HG03103 (cell line): Measurements from ENCODE around the gene PRDM2.
"Not testable (repeated sequence)": the region's sequence is repeated elsewhere in the genome, so short reads cannot be mapped to it uniquely, and the experiment has no call there.

Experiments used
- ATAC-seq: cut with Tn5 transposase; IDR thresholded peaks from one replicate; pipeline ENCODE4 v1.9.1; 2021; ENCODE audit warnings: low read depth; ENCODE audit not compliant: unreplicated experiment

The PRDM2 gene

GRCh38 chr1:13694886-13695684, 4.9 kb upstream of the PRDM2 start:
- no peak for ATAC-seq

GRCh38 chr1:13697738-13698137, 2.2 kb upstream of the PRDM2 start:
- ATAC-seq, result no peak

DNA sequence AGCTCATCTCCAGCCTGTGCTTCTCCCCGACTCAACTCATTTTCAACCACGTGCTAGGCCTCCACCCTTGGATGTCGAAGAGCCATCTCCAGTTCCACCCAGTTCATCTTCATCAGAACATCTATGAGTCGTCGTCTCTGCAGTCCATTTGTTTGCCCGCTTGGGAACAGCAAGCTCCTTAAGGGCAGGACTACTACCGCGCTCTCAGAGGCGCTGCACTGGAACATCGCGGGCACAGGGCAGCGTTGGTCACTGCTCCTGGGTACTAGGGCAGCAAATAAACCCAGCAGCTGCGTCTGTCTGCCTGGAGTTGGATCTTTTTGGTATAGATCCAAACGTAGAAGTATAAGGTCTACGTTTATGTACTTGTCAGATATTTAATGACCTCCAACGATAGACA, 478 bp upstream of the PRDM2 start:
- no peak for ATAC-seq

GRCh38 chr1:13700521-13701270, 708 bp downstream of the PRDM2 start:
- ATAC-seq, result no peak

DNA sequence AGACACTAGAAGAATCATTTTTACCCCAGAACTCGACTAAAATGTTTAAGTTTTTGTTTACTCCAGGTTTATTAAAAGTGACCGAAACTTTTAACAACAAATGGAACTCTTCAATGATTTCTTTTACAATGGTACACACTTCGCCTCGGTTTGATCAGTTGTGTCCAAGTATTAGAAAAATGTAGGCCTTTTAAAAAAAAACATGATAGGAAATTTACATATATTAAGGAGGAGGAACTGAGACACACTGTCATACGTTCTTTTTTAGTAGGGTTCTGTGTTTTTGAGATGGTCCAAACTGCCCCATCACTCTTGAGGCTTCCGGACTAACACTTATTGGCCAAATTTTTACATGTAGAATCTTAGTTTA, 1.3 kb downstream of the PRDM2 start:
- no peak for ATAC-seq

DNA sequence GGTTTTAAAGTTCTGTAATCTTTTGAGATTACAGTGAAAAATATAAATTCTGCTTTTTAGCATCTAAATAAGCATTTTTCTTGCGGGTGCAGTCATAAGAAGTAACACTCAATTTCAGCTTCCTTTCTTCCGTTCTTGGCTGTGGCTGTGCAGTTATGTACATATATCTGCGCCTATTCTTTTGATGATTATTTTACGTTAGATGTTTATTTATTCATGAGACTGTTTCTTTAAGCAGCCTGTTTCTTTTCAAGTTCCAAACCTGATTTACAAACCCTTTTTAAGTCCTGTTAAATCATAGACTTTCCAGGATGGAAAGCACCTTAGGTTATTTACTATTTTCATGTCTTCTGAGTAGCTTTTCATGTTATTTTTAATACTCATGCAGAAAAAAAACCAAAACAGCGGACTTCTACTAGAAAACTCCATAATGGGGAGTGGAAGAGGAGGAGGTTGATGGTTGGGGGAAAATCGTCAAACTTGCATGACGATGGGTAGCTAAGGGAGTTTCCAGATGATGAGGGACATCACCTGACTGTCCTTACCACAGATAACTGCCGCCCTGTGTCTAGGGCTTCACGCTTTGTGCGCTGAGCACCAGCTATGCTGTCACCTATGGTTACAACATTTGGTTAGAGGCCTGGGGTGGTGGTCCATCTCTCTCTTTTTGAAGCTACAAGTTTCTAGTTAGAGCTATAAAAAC, 2.6 kb downstream of the PRDM2 start:
- peak; percentile 69 for ATAC-seq

DNA sequence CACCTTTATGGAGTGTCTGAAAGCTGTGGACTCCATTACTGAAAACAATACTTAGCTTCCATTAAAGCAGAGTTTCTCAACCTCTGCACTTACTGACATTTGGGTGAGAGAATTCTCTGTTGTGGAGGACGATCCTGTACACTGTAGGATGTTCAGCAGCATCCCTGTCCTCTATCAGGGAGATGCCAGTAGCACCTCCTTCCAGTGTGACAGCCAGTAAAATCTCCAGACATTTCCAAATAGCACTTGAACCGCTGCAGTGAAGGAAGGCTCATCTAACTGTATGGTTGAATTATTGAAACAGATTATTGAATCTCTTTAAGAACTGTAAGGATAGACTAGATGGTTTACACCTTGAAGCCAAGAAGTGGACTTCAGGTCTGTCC, 3.1 kb downstream of the PRDM2 start:
- peak; percentile 5 for ATAC-seq

DNA sequence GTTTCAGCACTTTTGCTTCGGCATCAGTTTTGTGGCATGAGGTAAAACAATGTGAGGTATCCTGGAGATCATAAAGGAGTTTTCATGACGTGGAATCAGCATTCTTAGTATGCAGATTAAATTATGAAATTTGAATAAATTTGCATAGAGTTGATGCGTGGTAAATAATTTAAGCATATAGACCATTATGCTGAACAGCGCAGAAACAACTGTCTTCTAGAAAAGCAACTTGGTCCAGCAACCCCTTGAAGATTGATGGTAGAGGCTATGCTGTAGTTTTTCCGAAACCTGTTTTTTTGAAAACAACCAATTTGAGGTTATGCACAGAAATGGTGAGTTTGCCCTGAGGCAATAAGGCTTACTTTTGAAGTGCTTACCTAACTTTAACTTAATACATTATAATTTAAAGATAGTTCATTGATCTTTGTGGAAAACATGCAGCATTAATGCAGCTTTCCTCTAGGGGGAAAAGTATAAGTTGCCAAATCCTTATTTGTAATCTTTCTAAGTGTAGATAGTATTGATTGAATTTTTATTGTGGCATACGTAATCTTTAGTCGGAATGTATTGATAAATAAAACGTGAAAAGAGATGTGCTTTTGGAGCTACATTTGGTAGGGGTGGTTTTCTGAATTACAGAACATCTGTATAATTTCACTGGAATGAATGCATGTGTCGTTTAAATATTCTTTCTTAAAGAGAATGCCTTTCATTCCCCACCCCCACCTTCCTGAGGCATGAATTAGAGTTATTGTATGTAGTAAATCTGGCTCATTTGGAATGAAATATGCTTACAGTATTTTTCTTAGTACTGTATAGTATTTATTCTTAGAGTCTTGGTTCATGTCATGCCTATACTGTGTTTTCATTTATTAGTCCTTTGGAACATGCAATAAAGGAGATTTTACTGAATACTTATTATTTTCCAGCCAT, 3.8 kb downstream of the PRDM2 start:
- no peak for ATAC-seq

DNA sequence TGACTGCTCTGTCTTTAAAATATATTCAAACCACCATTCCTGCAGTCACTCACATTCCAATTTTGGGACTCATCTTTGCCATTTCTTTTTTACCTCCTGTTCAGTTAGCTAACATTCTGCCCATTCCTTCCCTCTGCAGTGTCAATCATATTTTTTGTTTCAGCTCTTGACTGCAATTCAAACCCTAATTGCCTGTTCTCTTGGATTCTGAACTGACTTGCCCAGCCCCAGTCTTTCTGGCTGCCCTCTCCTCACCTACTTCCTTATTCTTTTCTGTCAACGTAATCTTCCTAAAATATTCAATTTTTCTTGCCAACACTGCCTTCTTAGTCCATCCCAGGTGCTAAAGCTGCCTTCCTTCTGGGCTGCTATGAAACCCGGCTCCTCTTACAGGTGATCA, 6.1 kb downstream of the PRDM2 start:
- no peak for ATAC-seq

GRCh38 chr1:13707164-13707563, 7.2 kb downstream of the PRDM2 start:
- ATAC-seq, result no peak

GRCh38 chr1:13708380-13708982, 8.5 kb downstream of the PRDM2 start:
- no peak for ATAC-seq

- ATAC-seq, result no peak
Observed at GRCh38 chr1:13710086-13710485, 10.1 kb downstream of the PRDM2 start.

- no peak for ATAC-seq
Observed at GRCh38 chr1:13714851-13715250, 14.9 kb downstream of the PRDM2 start.

DNA sequence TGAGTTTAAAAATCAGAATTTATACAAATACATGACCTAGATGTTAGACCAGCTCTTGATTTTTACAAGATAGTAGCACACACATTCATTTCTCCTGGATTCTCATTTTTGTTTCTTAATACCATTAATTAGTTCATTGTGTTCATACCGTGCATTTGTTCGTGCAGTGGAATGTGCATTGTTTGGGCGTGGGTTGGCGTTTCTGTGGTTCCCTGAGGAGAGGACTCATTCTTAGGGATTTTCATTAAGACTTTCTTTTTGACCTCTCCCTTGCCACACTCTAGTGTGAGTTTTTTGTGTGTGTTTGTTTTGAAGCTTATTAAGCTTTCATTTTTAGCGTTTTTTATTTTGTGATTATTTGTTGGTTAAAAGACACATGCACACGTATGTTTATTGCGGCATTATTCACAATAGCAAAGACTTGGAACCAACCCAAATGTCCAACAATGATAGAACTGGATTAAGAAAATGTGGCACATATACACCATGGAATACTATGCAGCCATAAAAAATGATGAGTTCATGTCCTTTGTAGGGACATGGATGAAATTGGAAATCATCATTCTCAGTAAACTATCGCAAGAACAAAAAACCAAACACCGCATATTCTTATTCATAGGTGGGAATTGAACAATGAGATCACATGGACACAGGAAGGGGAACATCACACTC, 15.8 kb downstream of the PRDM2 start:
- not testable (repeated sequence) for ATAC-seq

GRCh38 chr1:13722808-13723360, 22.9 kb downstream of the PRDM2 start:
- no peak for ATAC-seq

DNA sequence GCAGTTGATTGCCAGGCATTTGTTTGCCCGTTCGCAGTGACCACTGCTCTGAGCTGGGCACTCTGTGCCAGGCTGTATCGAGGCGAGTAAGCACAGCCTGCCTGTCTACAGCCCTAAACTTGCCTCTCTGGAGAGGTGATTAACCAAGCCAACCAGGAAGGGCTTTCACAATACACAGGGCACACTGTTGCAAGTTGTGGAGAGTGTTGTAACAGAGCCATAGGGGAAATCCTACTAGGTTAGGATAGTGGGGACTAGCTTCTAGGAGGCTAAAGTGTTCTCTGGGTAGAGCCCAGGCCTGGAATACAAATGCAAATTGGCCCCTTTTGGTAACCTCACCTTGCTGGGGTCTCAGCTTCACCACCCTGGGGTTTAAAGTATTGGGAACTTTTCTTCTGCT, 23.8 kb downstream of the PRDM2 start:
- ATAC-seq, result no peak

DNA sequence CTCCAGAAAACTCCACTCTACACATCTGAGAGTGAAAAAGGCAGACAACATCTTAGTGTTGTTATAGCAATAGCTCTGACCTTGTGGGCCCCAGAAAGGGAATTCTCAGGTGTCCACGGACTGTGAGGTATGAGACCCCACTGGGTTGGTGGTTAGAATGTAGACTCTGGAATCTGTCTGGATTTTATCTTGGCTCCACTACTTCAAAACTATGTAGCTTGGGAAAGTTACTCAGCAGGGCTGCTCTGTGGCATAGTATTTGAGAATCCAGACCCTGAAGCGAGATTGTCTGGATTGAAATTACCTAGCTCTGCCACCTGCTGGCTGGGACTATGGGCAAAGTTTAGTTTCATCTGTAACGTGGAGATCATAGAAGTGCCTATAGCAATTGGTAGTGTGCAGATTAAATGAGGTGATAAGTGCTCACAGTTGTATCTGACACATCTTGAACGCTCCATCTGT, 25.8 kb downstream of the PRDM2 start:
- no peak for ATAC-seq

GRCh38 chr1:13728091-13728715, 28.2 kb downstream of the PRDM2 start:
- no peak for ATAC-seq

DNA sequence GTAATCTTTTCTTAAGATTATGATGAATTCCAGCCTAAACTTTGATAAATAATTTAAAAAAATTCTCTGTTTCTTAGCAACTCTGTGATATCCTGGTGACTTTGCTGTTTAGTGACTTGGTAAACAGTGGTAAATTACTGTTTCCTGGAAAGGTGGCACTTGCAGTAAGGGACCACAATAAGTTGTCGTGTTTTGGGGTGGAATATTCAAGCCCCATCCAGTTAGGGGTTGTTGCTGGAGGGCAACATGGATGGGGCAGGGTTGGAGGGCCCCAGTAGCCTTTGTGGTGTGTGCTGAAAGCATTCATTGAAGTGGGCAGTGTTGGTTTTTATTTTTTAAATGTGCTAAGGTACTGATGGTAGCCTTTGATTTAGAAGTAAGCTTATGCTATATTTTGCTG, 30.3 kb downstream of the PRDM2 start:
- ATAC-seq, result no peak
